Sciatic nerve (tissue), 2 donors: ENCODE results near the gene PLIN1. TPM values are rescaled to one million over a fixed set of nuclear protein-coding genes. Genes with fewer than 3 reads are reported as not detected.

Source experiments
- ATAC-seq: fragments of 200-7000 bp; cut with Tn5 transposase; one replicate; pipeline ENCODE4 v1.9.1; 2020; ENCODE audit warnings: mild to moderate bottlenecking, moderate library complexity
- DNase-seq: peaks from one replicate; pipeline ENCODE4 v3.0.0-alpha.2; 2020; ENCODE audit warnings: low spot score
- intact Hi-C: fragments of 100-400 bp; cut with DNase I; formaldehyde crosslinking; loops from one replicate; pipeline ENCODE4 v1.14.2; 2022
- total RNA-seq: library from RNA; stranded (reverse); fragmentation: NEBNext Ultra II Directional; extraction: Animal tissue kit (Norgen Biotek cat#: 25700); gene quantifications from one replicate; pipeline ENCODE4 v1.2.1, GENCODE V29; 2021
- donor health status: DM: no; HTN: no; CAD: no.
- donor health status: DM: no; HTN: no; CAD: no.

The PLIN1 gene
- total RNA-seq, 1 donor from 2014 or later: 57.4 TPM

GRCh38 chr15:89657686-89658200, 21.4 kb downstream of the PLIN1 start:
- intact Hi-C loops: no loop called here
- no peak for DNase-seq
- no peak for ATAC-seq

- ATAC-seq (no peak), DNase-seq (peak; percentile 0)
- intact Hi-C loops: no loop called here
These were observed 22.9 kb downstream of the PLIN1 start for GRCh38 chr15:89656116-89656815.

- DNase-seq (peak; percentile 63), ATAC-seq (peak; percentile 80)
- intact Hi-C loops: no loop called here
These were observed 24.0 kb downstream of the PLIN1 start, which contains the start of gene KIF7 for GRCh38 chr15:89654847-89655805. Gene KIF7 (minus strand): TSS chr15:89655467. CDS start chr15:89652930, 2,537 bp downstream.

- DNase-seq (peak; percentile 47), ATAC-seq (peak; percentile 35)
- intact Hi-C loops: no loop called here
These were observed 24.8 kb downstream of the PLIN1 start for GRCh38 chr15:89654301-89654761.

GRCh38 chr15:89653578-89653977, 25.6 kb downstream of the PLIN1 start:
- no peak for DNase-seq
- intact Hi-C loops: no loop called here
- no peak for ATAC-seq

GRCh38 chr15:89652666-89653065, 26.5 kb downstream of the PLIN1 start:
- intact Hi-C loops: no loop called here
- ATAC-seq (no peak), DNase-seq (peak; percentile 51)

GRCh38 chr15:89652131-89652530, 27.0 kb downstream of the PLIN1 start:
- DNase-seq (peak; percentile 41), ATAC-seq (no peak)

GRCh38 chr15:89649716-89650115, 29.5 kb downstream of the PLIN1 start:
- intact Hi-C loops: no loop called here
- no peak for ATAC-seq
- peak; percentile 45 for DNase-seq

More at GRCh38 chr15:89652131-89652530, 27.0 kb downstream of the PLIN1 start:
- intact Hi-C loops: no loop called here

GRCh38 chr15:89649013-89649625, 30.0 kb downstream of the PLIN1 start:
- DNase-seq: peak; percentile 39
- intact Hi-C loops: no loop called here
- ATAC-seq: no peak

- no peak for ATAC-seq
- DNase-seq: peak; percentile 56
- intact Hi-C loops: no loop called here
These were observed 30.8 kb downstream of the PLIN1 start for GRCh38 chr15:89648106-89649012.

- ATAC-seq (peak; percentile 81), DNase-seq (peak; percentile 88)
- intact Hi-C loops: no loop called here
These were observed 31.8 kb downstream of the PLIN1 start for GRCh38 chr15:89647191-89647851.

GRCh38 chr15:89646416-89647141, 32.6 kb downstream of the PLIN1 start:
- intact Hi-C loops: no loop called here
- peak; percentile 29 for ATAC-seq
- DNase-seq: peak; percentile 47

- DNase-seq (no peak), ATAC-seq (no peak)
- intact Hi-C loops: no loop called here
These were observed 33.5 kb downstream of the PLIN1 start for GRCh38 chr15:89645680-89646079.

- no peak for ATAC-seq
- intact Hi-C loops: no loop called here
These were observed 37.1 kb downstream of the PLIN1 start for GRCh38 chr15:89642106-89642505.

GRCh38 chr15:89641053-89641452, 38.1 kb downstream of the PLIN1 start:
- intact Hi-C loops: no loop called here
- ATAC-seq: no peak
- no peak for DNase-seq

More at GRCh38 chr15:89642106-89642505, 37.1 kb downstream of the PLIN1 start:
- no peak for DNase-seq

- ATAC-seq: no peak
- intact Hi-C loops: no loop called here
- DNase-seq: no peak
These were observed 38.9 kb downstream of the PLIN1 start for GRCh38 chr15:89640245-89640644.

GRCh38 chr15:89633585-89633984, 45.6 kb downstream of the PLIN1 start:
- intact Hi-C loops: no loop called here
- DNase-seq: no peak
- no peak for ATAC-seq
